Spleen (tissue), 7 donors: Measurements from ENCODE around the gene GRIK2.

Experiments
- CTCF ChIP-seq, 11 experiments: fragments of 200-600 bp in 7 of 11; fragments of 450-650 bp in 4 of 11; sonication (generic) in 4 of 11; IDR thresholded peaks in 8 of 11; conservative IDR thresholded peaks in 3 of 11; 1 replicate in 7 of 11; 2 replicates in 4 of 11; pipeline versions ENCODE4 v1.4.0 to v1.8.0; 2016 to 2021; ENCODE audit warnings: antibody characterized with exemption in 11 of 11, inconsistent platforms in 4 of 11, mild to moderate bottlenecking in 1 of 11
- POLR2A ChIP-seq, 3 donors: fragments of 450-650 bp; IDR thresholded peaks; one replicate each; pipeline ENCODE4 v1.5.1; 2017; ENCODE audit warnings: antibody characterized with exemption in 3 of 3, mild to moderate bottlenecking in 1 of 3
- POLR2AphosphoS5 ChIP-seq, 3 donors: sonication (generic); formaldehyde crosslinking; IDR thresholded peaks; one replicate each; pipeline ENCODE4 v1.5.1; 2017; ENCODE audit warnings: antibody characterized with exemption in 3 of 3
- donor health status: DM: no; HTN: no; CAD: no; lungs with moderate emphysema.
- donor health status: DM: no; HTN: no; CAD: no.
- donor health status: DM: no; HTN: no; CAD: no.

GRCh38 chr6:101668496-101669030 lies 275.1 kb downstream of the GRIK2 start:
- TF ChIP-seq CTCF (IDR thresholded peaks at IDR 0.05 in 8 of 11, conservative IDR thresholded peaks at IDR 0.05 in 3 of 11) (no peak), POLR2AphosphoS5 (IDR thresholded peaks at IDR 0.05) (no peak), POLR2A (IDR thresholded peaks at IDR 0.05) (no peak)
